GM19240 (cell line): ENCODE measurements around the gene ITSN1.

Source experiments
- DNase-seq: peaks from one replicate; pipeline ENCODE4 v3.0.0; 2011; ENCODE audit warnings: low spot score; ENCODE audit not compliant: insufficient read length

ITSN1 gene

DNA sequence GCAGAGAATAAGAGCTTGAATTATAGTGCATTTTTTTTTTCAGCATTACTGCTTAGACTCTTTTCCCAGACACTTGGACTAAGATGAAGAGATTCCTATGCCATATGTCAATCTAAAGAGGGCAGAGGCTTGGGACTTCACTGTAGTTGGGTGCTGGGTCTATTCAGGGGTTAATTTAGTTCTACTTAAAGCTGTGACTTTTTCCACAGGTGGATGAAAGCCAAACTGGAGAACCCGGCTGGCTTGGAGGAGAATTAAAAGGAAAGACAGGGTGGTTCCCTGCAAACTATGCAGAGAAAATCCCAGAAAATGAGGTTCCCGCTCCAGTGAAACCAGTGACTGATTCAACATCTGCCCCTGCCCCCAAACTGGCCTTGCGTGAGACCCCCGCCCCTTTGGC, 168.5 kb downstream of the ITSN1 start:
- no peak for DNase-seq

- no peak for DNase-seq
Measured at GRCh38 chr21:33811167-33812010, 169.1 kb downstream of the ITSN1 start.

DNA sequence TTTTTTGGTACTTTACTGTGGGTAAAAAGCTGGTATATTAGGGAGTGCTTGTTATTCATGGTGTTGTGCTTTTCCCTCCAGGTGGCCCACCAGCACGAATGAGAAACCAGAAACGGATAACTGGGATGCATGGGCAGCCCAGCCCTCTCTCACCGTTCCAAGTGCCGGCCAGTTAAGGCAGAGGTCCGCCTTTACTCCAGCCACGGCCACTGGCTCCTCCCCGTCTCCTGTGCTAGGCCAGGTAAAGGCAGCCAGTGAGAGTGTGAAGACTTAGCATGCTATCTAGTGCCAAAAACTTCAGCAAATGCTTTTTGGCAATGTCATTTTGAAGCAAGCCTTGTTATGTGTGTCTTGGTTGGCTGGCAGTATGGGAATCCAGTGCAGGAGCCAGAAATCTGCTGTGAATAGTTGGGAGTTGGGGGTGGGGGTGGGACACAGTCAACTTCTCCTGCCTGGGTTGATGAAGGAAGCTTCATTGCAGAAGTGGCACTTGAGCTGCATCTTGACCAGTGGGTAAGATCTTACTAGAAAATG, 171.6 kb downstream of the ITSN1 start:
- no peak for DNase-seq

DNA sequence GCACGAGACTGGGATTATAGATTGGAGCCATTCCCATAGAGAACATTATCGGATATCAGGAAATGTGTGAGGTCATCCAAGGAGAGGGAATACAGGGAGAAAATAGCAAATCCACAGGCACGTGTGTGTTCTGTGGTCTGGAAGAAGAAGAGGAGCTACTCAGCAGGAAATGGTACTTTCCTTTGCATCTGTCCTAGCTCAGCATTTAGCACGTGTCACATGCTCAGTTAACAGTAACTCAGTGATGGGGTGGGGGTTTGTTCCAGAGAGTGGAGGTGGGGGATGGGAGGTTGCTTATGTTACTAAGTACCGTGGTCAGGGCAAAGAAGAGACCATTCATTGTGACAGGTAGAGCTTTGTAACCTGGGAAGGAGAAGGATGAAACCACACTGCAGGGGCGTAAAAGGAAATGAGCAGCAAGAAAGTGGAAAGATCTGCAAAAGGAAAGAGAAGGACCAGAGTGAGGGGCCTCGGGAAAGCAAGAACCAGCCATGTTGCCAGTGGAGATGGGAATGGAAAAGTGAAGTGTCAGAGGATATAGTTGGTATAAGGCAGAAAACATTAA, 172.9 kb downstream of the ITSN1 start:
- DNase-seq: no peak

DNA sequence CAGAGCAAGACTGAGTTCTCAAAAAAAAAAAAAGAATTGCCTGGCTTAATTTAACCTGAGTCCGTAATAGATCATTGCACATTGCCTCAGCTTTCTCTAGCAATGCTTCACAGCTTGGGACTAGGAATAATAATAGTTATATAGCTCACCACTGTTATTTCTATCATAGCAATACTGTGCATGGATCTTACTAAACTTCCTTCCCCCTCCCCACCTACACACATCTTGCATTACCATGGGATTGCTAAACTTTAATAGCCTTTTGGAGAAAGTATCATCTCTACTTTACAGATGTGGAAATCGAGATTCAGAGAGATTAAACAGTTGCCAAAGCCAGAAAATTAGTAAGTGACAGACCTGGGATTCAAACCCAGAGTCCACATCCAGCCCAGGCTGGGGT, 173.9 kb downstream of the ITSN1 start:
- no peak for DNase-seq

DNA sequence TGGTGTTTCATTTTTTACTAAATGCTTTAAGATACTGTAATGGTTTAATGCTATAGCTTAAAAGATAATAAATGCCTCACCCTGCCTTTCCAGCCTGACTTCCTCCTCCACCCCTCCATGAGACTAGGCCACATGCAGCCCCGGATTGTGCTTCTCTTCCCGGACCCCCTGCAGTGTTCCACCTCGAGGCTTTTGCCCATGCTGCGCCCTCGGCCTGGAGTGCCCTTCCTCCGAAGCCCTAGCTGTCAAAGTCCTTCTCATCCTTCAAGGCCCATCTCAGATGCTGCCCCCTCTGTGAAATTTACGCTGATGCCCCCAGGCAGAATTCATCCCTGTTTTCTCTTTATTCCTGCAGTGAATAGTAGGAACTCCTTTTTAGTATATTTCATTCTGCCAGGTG, 174.8 kb downstream of the ITSN1 start:
- DNase-seq: no peak

DNA sequence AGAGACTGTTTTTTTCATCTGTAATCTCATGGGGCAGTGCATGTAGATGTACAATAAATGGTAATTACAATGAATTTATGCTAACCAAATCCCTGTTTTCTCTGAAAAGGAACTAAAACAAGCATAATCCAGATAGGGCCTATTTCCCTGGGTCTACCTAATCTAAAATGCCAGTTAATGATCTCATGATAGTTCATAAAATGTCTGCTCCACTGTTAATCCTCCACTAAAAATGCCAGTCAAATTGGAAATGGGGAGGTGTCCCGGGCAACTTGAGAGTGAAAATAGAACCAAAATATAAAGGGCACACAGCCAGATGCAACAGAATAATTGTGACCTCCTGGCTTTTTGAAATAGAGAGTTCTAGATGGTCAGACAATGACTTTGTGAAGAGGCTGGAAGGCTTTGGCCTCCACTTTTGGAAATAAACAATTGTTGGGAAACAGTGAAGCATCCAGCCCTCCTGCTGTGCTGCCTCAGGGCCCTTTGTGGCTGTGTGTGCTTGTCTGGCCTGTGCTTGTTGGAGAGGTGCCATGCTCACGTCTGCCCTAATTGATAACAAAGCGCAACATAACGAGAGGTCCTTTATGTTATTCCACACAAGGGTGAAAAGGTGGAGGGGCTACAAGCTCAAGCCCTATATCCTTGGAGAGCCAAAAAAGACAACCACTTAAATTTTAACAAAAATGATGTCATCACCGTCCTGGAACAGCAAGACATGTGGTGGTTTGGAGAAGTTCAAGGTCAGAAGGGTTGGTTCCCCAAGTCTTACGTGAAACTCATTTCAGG, 175.6 kb downstream of the ITSN1 start:
- DNase-seq: no peak

DNA sequence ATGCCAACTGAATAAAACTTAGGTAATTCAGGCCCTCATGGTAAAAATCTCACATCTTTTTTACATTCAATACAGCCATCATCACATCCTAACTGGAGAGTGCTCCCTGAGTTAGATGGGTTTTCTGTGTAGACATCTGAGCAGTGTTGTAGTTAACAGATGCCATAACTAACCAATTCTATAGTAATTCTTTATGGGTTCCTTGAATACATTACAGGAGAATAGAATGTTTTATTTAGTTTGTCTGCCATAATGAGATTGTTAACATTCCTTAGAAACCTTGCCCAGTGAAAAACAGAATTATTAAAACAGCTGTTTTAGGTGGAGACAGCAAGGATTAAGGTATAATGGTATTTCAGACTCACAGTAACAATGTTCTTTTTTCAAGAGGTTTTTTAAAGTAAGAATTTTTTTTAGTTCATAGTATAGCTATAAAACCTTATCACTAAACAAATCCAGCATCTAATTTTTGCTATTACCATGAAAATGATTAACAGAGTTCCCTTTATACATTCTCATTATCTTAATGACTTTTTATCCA, 178.0 kb downstream of the ITSN1 start:
- DNase-seq: no peak

DNA sequence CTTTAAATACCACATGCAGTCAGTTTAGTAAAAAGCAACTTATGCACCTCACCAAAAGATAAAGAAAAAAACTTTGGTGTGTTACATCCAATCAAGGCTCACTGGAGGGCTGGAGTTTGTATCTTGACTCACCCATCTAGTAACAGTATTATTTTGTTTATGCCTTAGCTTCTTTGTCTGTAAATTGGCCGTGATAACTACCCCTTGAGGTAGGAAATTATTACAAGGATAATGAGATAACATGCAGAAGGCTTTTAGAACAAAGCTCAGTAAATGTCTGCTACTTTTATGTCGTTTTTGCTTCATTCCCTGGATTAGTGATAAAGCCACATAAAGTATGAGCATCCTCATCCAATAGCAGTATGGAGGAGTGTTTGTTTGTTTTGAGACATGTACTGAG, 178.5 kb downstream of the ITSN1 start:
- DNase-seq: no peak

- no peak for DNase-seq
Measured at GRCh38 chr21:33821503-33822322, 179.4 kb downstream of the ITSN1 start.

DNA sequence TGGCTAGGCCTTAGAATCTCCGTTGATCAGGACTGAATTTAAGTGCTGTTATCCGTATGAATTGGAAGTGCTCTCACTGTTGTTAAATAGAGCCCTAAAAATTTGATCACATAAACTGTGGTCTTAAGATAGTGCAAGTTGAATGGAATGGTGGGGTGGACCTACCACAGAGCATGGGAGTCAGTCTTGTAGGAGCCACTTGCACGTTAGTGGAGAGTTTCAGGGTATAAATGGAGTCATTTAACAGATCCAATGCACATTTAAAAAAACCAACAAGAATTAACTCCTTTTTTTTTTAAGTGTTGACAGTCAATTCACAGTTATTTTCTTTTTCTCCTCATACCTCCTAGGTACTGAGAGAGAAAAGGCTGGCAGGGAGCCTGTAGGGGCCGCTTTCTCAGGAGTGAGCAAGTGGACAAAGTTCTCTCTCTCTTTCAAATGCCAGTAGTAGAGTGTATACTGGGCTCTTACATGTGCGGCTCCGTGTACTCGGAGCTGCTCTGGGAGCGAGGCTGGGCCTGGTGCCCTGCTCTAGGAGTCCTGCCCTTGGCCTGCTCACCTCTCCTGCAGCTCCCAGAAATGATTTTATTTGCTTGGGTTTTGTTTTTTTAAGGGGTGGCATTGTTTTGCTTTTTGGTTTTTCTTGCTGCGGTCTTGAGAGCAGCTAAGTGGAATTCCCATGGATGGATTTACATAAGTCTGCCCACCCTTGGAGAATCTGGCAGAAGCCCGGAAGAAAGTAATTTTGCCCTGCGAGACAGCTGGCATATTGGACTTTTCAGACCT, 182.0 kb downstream of the ITSN1 start:
- no peak for DNase-seq

DNA sequence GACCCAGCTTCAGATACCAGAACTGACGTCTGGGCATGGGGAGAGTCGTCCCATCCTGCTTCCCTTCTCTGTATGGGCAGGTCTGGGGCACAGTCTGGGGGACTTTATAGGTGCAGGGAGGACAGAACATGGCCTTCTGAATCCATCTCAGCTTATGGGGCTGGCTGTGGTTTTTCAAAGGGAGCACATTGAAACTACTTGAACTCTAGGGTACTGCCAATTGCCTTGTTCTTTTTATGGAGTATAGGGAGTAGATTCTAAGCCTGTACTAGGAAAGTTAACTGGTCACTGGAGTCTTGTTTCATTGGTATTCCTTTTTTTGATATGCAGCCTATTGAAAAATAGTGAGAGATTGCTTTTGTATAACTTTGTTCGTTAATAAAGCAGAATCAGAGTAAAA, 183.1 kb downstream of the ITSN1 start:
- DNase-seq: no peak

- no peak for DNase-seq
Measured at GRCh38 chr21:33825915-33826314, 183.6 kb downstream of the ITSN1 start.

DNA sequence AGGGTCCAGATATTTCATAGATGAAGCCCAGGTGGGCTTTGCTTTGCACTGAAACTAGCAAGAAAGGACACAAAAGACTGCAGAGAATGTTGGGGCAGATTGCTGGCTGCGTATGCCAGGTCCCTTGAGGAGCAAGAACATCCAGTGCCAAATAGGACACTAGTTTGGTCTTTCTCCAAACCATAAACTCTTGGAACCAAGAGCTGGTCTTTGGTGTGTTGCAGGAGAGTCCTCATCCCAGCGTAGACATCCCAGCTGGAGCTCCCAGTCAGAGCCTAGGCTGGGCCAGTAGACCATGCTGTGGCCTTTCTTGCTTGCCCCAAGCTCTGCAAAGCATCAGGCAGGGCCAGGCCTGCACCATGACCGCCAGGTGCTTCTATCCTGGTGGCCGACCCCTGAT, 185.8 kb downstream of the ITSN1 start:
- DNase-seq: no peak

GRCh38 chr21:33828577-33828976, 186.3 kb downstream of the ITSN1 start:
- DNase-seq: no peak

GRCh38 chr21:33829844-33830243, 187.5 kb downstream of the ITSN1 start:
- no peak for DNase-seq

GRCh38 chr21:33831962-33832659, 189.8 kb downstream of the ITSN1 start:
- DNase-seq: no peak

DNA sequence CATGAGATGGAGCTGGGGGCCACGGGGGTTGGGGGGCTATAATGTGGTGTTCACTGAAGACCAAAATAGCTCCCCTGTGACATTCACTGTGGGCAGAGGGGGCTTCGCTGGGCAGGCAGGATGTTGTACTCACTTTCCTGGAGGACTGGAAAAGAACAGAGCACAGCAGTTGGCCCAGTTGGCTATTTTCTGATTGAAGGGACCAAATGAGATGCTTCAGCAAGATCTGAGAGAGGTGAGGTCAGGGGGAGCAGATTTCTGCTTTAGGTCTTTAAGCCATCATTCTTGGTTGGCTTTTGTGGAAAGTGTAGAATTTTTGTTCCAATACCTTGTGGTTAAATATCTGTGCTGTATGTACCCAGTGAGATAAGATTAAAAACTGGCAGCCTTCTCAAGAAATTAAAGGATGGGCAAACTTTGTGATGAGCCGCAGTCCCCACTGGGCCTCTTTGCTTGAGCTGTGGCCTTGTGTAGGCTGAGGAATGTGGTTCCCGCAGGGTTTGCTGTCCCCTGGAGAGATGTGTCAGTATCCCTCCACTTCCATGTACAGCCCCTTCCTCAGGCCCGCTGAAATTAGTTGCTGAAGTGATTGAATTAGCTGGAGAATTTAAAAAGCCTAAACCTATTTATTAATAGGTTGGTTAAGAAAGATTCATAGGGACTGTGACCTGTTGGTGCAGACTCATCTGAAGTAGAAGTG, 192.7 kb downstream of the ITSN1 start:
- DNase-seq: no peak

- DNase-seq: no peak
Measured at GRCh38 chr21:33835920-33836319, 193.6 kb downstream of the ITSN1 start.
